IMR-90 (cell line): Measurements from ENCODE around the gene GNG11. TPM values are rescaled to one million over a fixed set of nuclear protein-coding genes. Genes with fewer than 3 reads are reported as not detected.

Experiments
- ATAC-seq: fragments of 200-7000 bp; cut with Tn5 transposase; 2 replicates; pipeline ENCODE4 v1.9.1; 2020; ENCODE audit warnings: low read depth, mild to moderate bottlenecking, moderate library complexity
- BruUV-seq: library from RNA; stranded (reverse); fragments of 400-500 nt; replicated peaks from 2 replicates; lab custom pipeline; 2021; lab: Mats Ljungman, UMichigan
- CTCF ChIA-PET: fragments of 300-600 bp; formaldehyde crosslinking; extraction: SDS; loops from one replicate; lab custom pipeline; 2021; ENCODE audit warnings: antibody characterized with exemption; lab: Yijun Ruan, JAX
- POLR2A ChIA-PET: fragments of 300-600 bp; sonication (Branson Sonifier 250); formaldehyde crosslinking; loops from one replicate; lab custom pipeline; 2022; ENCODE audit warnings: antibody characterized with exemption; ENCODE audit not compliant: unreplicated experiment; lab: Charles Lee
- DNase-seq: peaks from one replicate; pipeline ENCODE4 v3.0.0; 2013
- H2AFZ ChIP-seq: replicated peaks from 2 replicates; pipeline ENCODE3; 2013; ENCODE audit warnings: low read length, mild to moderate bottlenecking; ENCODE audit not compliant: poor library complexity
- H2AK5ac ChIP-seq: 2 replicates; pipeline ENCODE4 v1.6.1; 2013; ENCODE audit warnings: low read depth, low read length, inconsistent platforms
- H2AK9ac ChIP-seq: replicated peaks from 2 replicates; pipeline ENCODE3; 2013; ENCODE audit warnings: mild to moderate bottlenecking, low read depth, low read length, moderate library complexity; ENCODE audit not compliant: poor library complexity
- H2BK120ac ChIP-seq: 2 replicates; pipeline ENCODE4 v1.6.1; 2013; ENCODE audit warnings: low read depth, low read length, inconsistent platforms
- H2BK15ac ChIP-seq: 3 replicates; pipeline ENCODE4 v1.6.1; 2013; ENCODE audit warnings: low read depth, low read length, inconsistent platforms
- H2BK20ac ChIP-seq: 2 replicates; pipeline ENCODE4 v1.6.1; 2013; ENCODE audit warnings: low read depth, mild to moderate bottlenecking, inconsistent platforms, low read length, moderate library complexity
- H2BK5ac ChIP-seq: 2 replicates; pipeline ENCODE4 v1.6.1; 2013; ENCODE audit warnings: mild to moderate bottlenecking, low read depth, low read length, inconsistent platforms; ENCODE audit not compliant: poor library complexity, severe bottlenecking
- H3K14ac ChIP-seq: replicated peaks from 2 replicates; pipeline ENCODE4 v1.6.1; 2013; ENCODE audit warnings: low read depth, low read length, inconsistent platforms
- H3K18ac ChIP-seq: 2 replicates; pipeline ENCODE4 v1.6.1; 2013; ENCODE audit warnings: low read depth, low read length, control low read depth
- H3K23ac ChIP-seq: 2 replicates; pipeline ENCODE4 v1.6.1; 2013; ENCODE audit warnings: low read depth, low read length, inconsistent platforms
- H3K27ac ChIP-seq: 2 replicates; pipeline ENCODE4 v1.5.1; 2013; ENCODE audit warnings: mild to moderate bottlenecking, control low read depth, low read length; ENCODE audit not compliant: insufficient read depth
- H3K27me3 ChIP-seq: 2 replicates; pipeline ENCODE4 v1.6.1; 2013; ENCODE audit warnings: low read length; ENCODE audit not compliant: control insufficient read depth, insufficient read depth
- H3K36me3 ChIP-seq: 2 replicates; pipeline ENCODE4 v1.6.1; 2013; ENCODE audit warnings: low read length, mixed read lengths; ENCODE audit not compliant: control insufficient read depth, insufficient read depth
- H3K4ac ChIP-seq: 2 replicates; pipeline ENCODE4 v1.6.1; 2013; ENCODE audit warnings: low read depth, low read length, inconsistent platforms
- H3K4me1 ChIP-seq: 2 replicates; pipeline ENCODE4 v1.6.1; 2013; ENCODE audit warnings: low read length, mixed read lengths; ENCODE audit not compliant: control insufficient read depth, insufficient read depth
- H3K4me2 ChIP-seq: 2 replicates; pipeline ENCODE4 v1.6.1; 2013; ENCODE audit warnings: low read depth, mild to moderate bottlenecking, control low read depth, low read length, moderate library complexity
- H3K4me3 ChIP-seq: 2 replicates; pipeline ENCODE4 v1.5.1; 2013; ENCODE audit warnings: low read depth, mild to moderate bottlenecking, control low read depth, low read length, moderate library complexity; ENCODE audit not compliant: insufficient read depth
- H3K56ac ChIP-seq: 2 replicates; pipeline ENCODE4 v1.6.1; 2013; ENCODE audit warnings: low read length, inconsistent platforms; ENCODE audit not compliant: insufficient read depth; ENCODE audit errors: extremely low read depth
- H3K79me1 ChIP-seq, 2 experiments: 2 replicates each; pipeline ENCODE4 v1.6.1; 2013; ENCODE audit warnings: low read length in 2 of 2, inconsistent platforms in 1 of 2, low read depth in 1 of 2
- H3K9ac ChIP-seq: 2 replicates; pipeline ENCODE4 v1.6.1; 2013; ENCODE audit warnings: low read depth, low read length, control low read depth
- H3K9me1 ChIP-seq: 2 replicates; pipeline ENCODE4 v1.6.1; 2013; ENCODE audit warnings: low read length, inconsistent platforms; ENCODE audit not compliant: insufficient read depth
- H3K9me3 ChIP-seq: 2 replicates; pipeline ENCODE4 v1.6.1; 2013; ENCODE audit warnings: low read length; ENCODE audit not compliant: control insufficient read depth, insufficient read depth
- H4K20me1 ChIP-seq: 2 replicates; pipeline ENCODE4 v1.6.1; 2013; ENCODE audit warnings: low read length, inconsistent platforms; ENCODE audit not compliant: insufficient read depth
- H4K5ac ChIP-seq: 2 replicates; pipeline ENCODE4 v1.6.1; 2013; ENCODE audit warnings: mild to moderate bottlenecking, low read depth, low read length, control low read depth
- H4K8ac ChIP-seq, 2 experiments: 2 replicates each; pipeline ENCODE4 v1.6.1; 2013; ENCODE audit warnings: low read depth in 2 of 2, low read length in 2 of 2, control low read depth in 1 of 2, inconsistent platforms in 1 of 2
- H4K91ac ChIP-seq: 2 replicates; pipeline ENCODE4 v1.6.1; 2013; ENCODE audit warnings: low read depth, low read length, inconsistent platforms; ENCODE audit not compliant: insufficient read depth
- BHLHE40 ChIP-seq: fragments of 150-350 bp; IDR thresholded peaks from 2 replicates; pipeline ENCODE4 v1.6.1; 2016; ENCODE audit warnings: mild to moderate bottlenecking, low read depth, low read length
- CEBPB ChIP-seq: IDR thresholded peaks from 2 replicates; pipeline ENCODE4 v1.6.1; 2012; ENCODE audit warnings: low read depth, low read length, improper control_type of control experiment
- CHD1 ChIP-seq: IDR thresholded peaks from 2 replicates; pipeline ENCODE4 v1.6.1; 2012; ENCODE audit warnings: low read depth, low read length, improper control_type of control experiment
- CTCF ChIP-seq: conservative IDR thresholded peaks from 2 replicates; pipeline ENCODE4 v1.5.1; 2012; ENCODE audit warnings: mild to moderate bottlenecking, low read depth, low read length, improper control_type of control experiment
- FOS ChIP-seq: fragments of 150-350 bp; IDR thresholded peaks from 2 replicates; pipeline ENCODE4 v1.6.1; 2016; ENCODE audit warnings: low read depth, low read length
- MAFK ChIP-seq: IDR thresholded peaks from 2 replicates; pipeline ENCODE4 v1.6.1; 2012; ENCODE audit warnings: low read depth, low read length, improper control_type of control experiment
- MAZ ChIP-seq: IDR thresholded peaks from 2 replicates; pipeline ENCODE4 v1.6.1; 2012; ENCODE audit warnings: low read depth, mild to moderate bottlenecking, low read length, improper control_type of control experiment, moderate library complexity, borderline replicate concordance
- MXI1 ChIP-seq: IDR thresholded peaks from 2 replicates; pipeline ENCODE4 v1.6.1; 2012; ENCODE audit warnings: low read depth, mild to moderate bottlenecking, low read length, moderate library complexity, borderline replicate concordance
- NFE2L2 ChIP-seq: fragments of 150-350 bp; IDR thresholded peaks from 2 replicates; pipeline ENCODE4 v1.6.1; 2016; ENCODE audit warnings: low read depth, mild to moderate bottlenecking, low read length
- POLR2A ChIP-seq: IDR thresholded peaks from 2 replicates; pipeline ENCODE4 v1.6.1; 2012; ENCODE audit warnings: mild to moderate bottlenecking, low read depth, low read length
- RAD21 ChIP-seq: IDR thresholded peaks from 2 replicates; pipeline ENCODE4 v1.6.1; 2012; ENCODE audit warnings: low read length, improper control_type of control experiment
- RCOR1 ChIP-seq: IDR thresholded peaks from 2 replicates; pipeline ENCODE4 v1.6.1; 2012; ENCODE audit warnings: mild to moderate bottlenecking, low read length, improper control_type of control experiment; ENCODE audit not compliant: insufficient replicate concordance
- RFX5 ChIP-seq: IDR thresholded peaks from 2 replicates; pipeline ENCODE4 v1.8.0; 2012; ENCODE audit warnings: low read depth, mild to moderate bottlenecking, low read length, moderate library complexity
- SMC3 ChIP-seq: fragments of 150-350 bp; IDR thresholded peaks from 2 replicates; pipeline ENCODE4 v1.6.1; 2016; ENCODE audit warnings: low read depth, mild to moderate bottlenecking, antibody characterized with exemption, low read length, moderate library complexity
- WGBS, 2 experiments: methylation state at CpG; one replicate each; pipeline versions ENCODE4 v1.1.5 to v1.1.7; 2013; ENCODE audit warnings: missing lambda C conversion rate in 2 of 2; ENCODE audit not compliant: insufficient read length in 1 of 2; ENCODE audit errors: extremely low coverage in 2 of 2; 5-methylcytosine and 5-hydroxymethylcytosine counted together
- dilution Hi-C: fragments of 300-500 bp; cut with HindIII; formaldehyde crosslinking; loops from one replicate; pipeline ENCODE4 v1.14.3; 2018; ENCODE audit warnings: low sequenced_read_pairs; ENCODE audit not compliant: unreplicated experiment
- in situ Hi-C: fragments of 300-500 bp; cut with MboI; formaldehyde crosslinking; loops from 3 replicates; pipeline ENCODE4 v1.14.3; 2019; ENCODE audit warnings: low sequenced_read_pairs, inconsistent platforms, mixed read lengths
- intact Hi-C: fragments of 100-400 bp; cut with micrococcal nuclease; formaldehyde crosslinking; loops from 2 replicates; pipeline ENCODE4 v1.10.0; 2022
- polyA plus RNA-seq, 3 experiments: library from polyadenylated mRNA; depleted of rRNA; stranded (reverse); fragments of >200 nt; gene quantifications; 2 replicates each; pipeline ENCODE4 v1.2.3, GENCODE V29; 2012; ENCODE audit warnings: low replicate concordance in 1 of 3
- total RNA-seq: library from RNA; depleted of rRNA; stranded (reverse); fragments of >200 nt; gene quantifications from 2 replicates; pipeline ENCODE4 v1.2.3, GENCODE V29; 2012
- TF ChIP-seq, protein P1 (sequence below): fragments of 150-350 bp; IDR thresholded peaks from 2 replicates; pipeline ENCODE4 v1.6.1; 2017; ENCODE audit warnings: mild to moderate bottlenecking, antibody characterized with exemption, low read length, low read depth

GNG11 gene
- total and polyA plus RNA-seq, 2 of the 4 experiments (the other 2 are of a cell fraction) = 6.1 to 10.5 TPM

- Histone ChIP-seq H3K9me3 (no peaks in the 10 kb centered on the region), H2AK9ac (no peak overlapping the region), H3K4me2 (no peak overlapping the region), H3K56ac (no peak overlapping the region), H2BK20ac (no peak overlapping the region), H3K4ac (no peak overlapping the region), H2AK5ac (no peak overlapping the region), H3K4me1 (peaks cover 2% of the 10 kb centered on the region; the same call in 1 of the 2 replicates), H4K20me1 (no peaks in the 10 kb centered on the region), H3K4me3 (no peak overlapping the region), H3K79me1 (no peaks in the 10 kb centered on the region), H2AFZ (no peak overlapping the region), H3K9me1 (no peaks in the 10 kb centered on the region), H3K27ac (no peak overlapping the region), H3K23ac (no peak overlapping the region), H4K91ac (no peak overlapping the region), H3K14ac (no peak overlapping the region), H3K18ac (no peak overlapping the region), H3K9ac (no peak overlapping the region), H3K36me3 (no peaks in the 10 kb centered on the region), H4K5ac (no peak overlapping the region), H2BK15ac (no peak overlapping the region), H2BK5ac (no peak overlapping the region), H2BK120ac (no peak overlapping the region), H3K27me3 (no peaks in the 10 kb centered on the region; the same call in 1 of the 2 replicates), H4K8ac (no peak overlapping the region)
- 20% methylated on average over 2 of the region's 4 CpGs; no CpG with 5 or more reads in 1 of the 2 experiments for WGBS, 2 experiments
- ATAC-seq = no peak
- in situ Hi-C loops = no loop called here
- dilution Hi-C loops = no loop called here
- ChIA-PET CTCF (interaction anchor here (0.6 kb wide), 1 partner anchor 10 kb away, joined by 3 read pairs; no protein-coding TSS in a partner anchor), POLR2A (no interaction called here)
- intact Hi-C loops = no loop called here
- BruUV-seq = no TSS peak
- no peak for DNase-seq
- TF ChIP-seq RAD21 = no peak
- no peak for TF ChIP-seq MAZ
- TF ChIP-seq CTCF = no peak
- TF ChIP-seq SMC3 = no peak
- no peak for TF ChIP-seq RFX5
- TF ChIP-seq, protein P1, sequence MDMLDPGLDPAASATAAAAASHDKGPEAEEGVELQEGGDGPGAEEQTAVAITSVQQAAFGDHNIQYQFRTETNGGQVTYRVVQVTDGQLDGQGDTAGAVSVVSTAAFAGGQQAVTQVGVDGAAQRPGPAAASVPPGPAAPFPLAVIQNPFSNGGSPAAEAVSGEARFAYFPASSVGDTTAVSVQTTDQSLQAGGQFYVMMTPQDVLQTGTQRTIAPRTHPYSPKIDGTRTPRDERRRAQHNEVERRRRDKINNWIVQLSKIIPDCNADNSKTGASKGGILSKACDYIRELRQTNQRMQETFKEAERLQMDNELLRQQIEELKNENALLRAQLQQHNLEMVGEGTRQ = no peak
- TF ChIP-seq FOS = no peak
- no peak for TF ChIP-seq CHD1
- no peak for TF ChIP-seq MXI1
- TF ChIP-seq BHLHE40 = no peak
- no peak for TF ChIP-seq RCOR1
- TF ChIP-seq MAFK = no peak
- TF ChIP-seq NFE2L2 = no peak
- TF ChIP-seq CEBPB = no peak
- TF ChIP-seq POLR2A = no peak
These were observed 25.5 kb upstream of the GNG11 start for GRCh38 chr7:93895859-93896600.
